Skeletal muscle tissue (tissue), 4 donors: ENCODE measurements around the gene KCNN3. TPM values are rescaled to one million over a fixed set of nuclear protein-coding genes. Genes with fewer than 3 reads are reported as not detected.
A peak's percentile ranks its signal among the peaks of the same experiment; 100 is the strongest.

ENCODE experiments used
- H3K27ac ChIP-seq: one replicate; pipeline ENCODE4 v1.7.0; 2013; ENCODE audit warnings: mild to moderate bottlenecking, low read depth, low read length, inconsistent platforms
- H3K27me3 ChIP-seq, 3 donors: one replicate each; pipeline ENCODE4 v1.7.0; 2013; ENCODE audit warnings: low read length in 3 of 3; ENCODE audit not compliant: control insufficient read depth in 3 of 3, insufficient read depth in 3 of 3
- H3K36me3 ChIP-seq, 3 donors: one replicate each; pipeline ENCODE4 v1.7.0; 2013; ENCODE audit warnings: low read length in 3 of 3; ENCODE audit not compliant: control insufficient read depth in 3 of 3, insufficient read depth in 3 of 3
- H3K4me1 ChIP-seq, 3 donors: one replicate each; pipeline ENCODE4 v1.7.0; 2013; ENCODE audit warnings: low read length in 3 of 3, mild to moderate bottlenecking in 3 of 3; ENCODE audit not compliant: control insufficient read depth in 3 of 3, insufficient read depth in 3 of 3
- H3K4me3 ChIP-seq, 3 donors: one replicate each; pipeline ENCODE4 v1.7.0; 2013; ENCODE audit warnings: low read length in 3 of 3
- H3K9ac ChIP-seq, 3 donors: one replicate each; pipeline ENCODE4 v1.7.0; 2013; ENCODE audit warnings: low read length in 3 of 3, mild to moderate bottlenecking in 3 of 3, moderate library complexity in 2 of 3, low read depth in 1 of 3
- H3K9me3 ChIP-seq, 3 donors: one replicate each; pipeline ENCODE4 v1.7.0; 2013; ENCODE audit warnings: low read length in 3 of 3; ENCODE audit not compliant: control insufficient read depth in 3 of 3
- total RNA-seq: library from RNA; depleted of rRNA; stranded (reverse); fragments of >200 nt; gene quantifications from one replicate; pipeline ENCODE4 v1.2.3, GENCODE V29; 2014
- donor health status: Osteomylitis.

KCNN3 gene
- total RNA-seq, 1 donor from 2014 or later: 3.7 TPM

GRCh38 chr1:154837034-154837671 is 32.9 kb downstream of the KCNN3 start:
- no peaks in the 10 kb centered on the region for H3K27me3 ChIP-seq
- no peak overlapping the region for H3K4me3 ChIP-seq
- no peaks in the 10 kb centered on the region for H3K9me3 ChIP-seq
- H3K36me3 ChIP-seq: no peaks in the 10 kb centered on the region
- H3K4me1 ChIP-seq: peaks cover 62 to 94% (median 62%) of the 10 kb centered on the region in 3 donors
- H3K9ac ChIP-seq: peak overlapping the region in 2 of 3 donors; percentile 25 to 28
- H3K27ac ChIP-seq: peak overlapping the region; percentile 87

- Histone ChIP-seq H3K9me3 (no peaks in the 10 kb centered on the region), H3K4me3 (no peak overlapping the region), H3K4me1 (peaks cover 57 to 92% (median 66%) of the 10 kb centered on the region in 3 donors), H3K27me3 (no peaks in the 10 kb centered on the region), H3K27ac (no peak overlapping the region), H3K9ac (no peak overlapping the region), H3K36me3 (no peaks in the 10 kb centered on the region)
Measured at GRCh38 chr1:154835531-154836324, 34.4 kb downstream of the KCNN3 start.

- Histone ChIP-seq H3K9me3 (no peaks in the 10 kb centered on the region), H3K4me1 (peaks cover 43 to 88% (median 47%) of the 10 kb centered on the region in 3 donors), H3K4me3 (no peak overlapping the region), H3K27ac (no peak overlapping the region), H3K27me3 (no peaks in the 10 kb centered on the region), H3K36me3 (no peaks in the 10 kb centered on the region), H3K9ac (no peak overlapping the region)
Measured at GRCh38 chr1:154833841-154834240, 36.2 kb downstream of the KCNN3 start.

- peaks cover 37 to 86% (median 41%) of the 10 kb centered on the region in 3 donors for H3K4me1 ChIP-seq
- no peaks in the 10 kb centered on the region for H3K36me3 ChIP-seq
- no peaks in the 10 kb centered on the region for H3K9me3 ChIP-seq
- no peaks in the 10 kb centered on the region for H3K27me3 ChIP-seq
- peak overlapping the region in 1 of 3 donors; percentile 5 for H3K9ac ChIP-seq
- H3K4me3 ChIP-seq: no peak overlapping the region
- no peak overlapping the region for H3K27ac ChIP-seq
Measured at GRCh38 chr1:154833209-154833608, 36.9 kb downstream of the KCNN3 start.

GRCh38 chr1:154832384-154832783 is 37.7 kb downstream of the KCNN3 start:
- no peak overlapping the region for H3K4me3 ChIP-seq
- H3K27me3 ChIP-seq: no peaks in the 10 kb centered on the region
- no peak overlapping the region for H3K27ac ChIP-seq
- H3K9me3 ChIP-seq: no peaks in the 10 kb centered on the region
- H3K4me1 ChIP-seq: peaks cover 29 to 78% (median 33%) of the 10 kb centered on the region in 3 donors
- H3K9ac ChIP-seq: no peak overlapping the region
- H3K36me3 ChIP-seq: no peaks in the 10 kb centered on the region

- Histone ChIP-seq H3K9ac (no peak overlapping the region), H3K27me3 (no peaks in the 10 kb centered on the region), H3K36me3 (no peaks in the 10 kb centered on the region), H3K4me3 (no peak overlapping the region), H3K4me1 (peaks cover 28 to 69% (median 30%) of the 10 kb centered on the region in 3 donors), H3K9me3 (no peaks in the 10 kb centered on the region), H3K27ac (no peak overlapping the region)
Measured at GRCh38 chr1:154831462-154831861, 38.6 kb downstream of the KCNN3 start.

- peaks cover 22 to 46% (median 22%) of the 10 kb centered on the region in 3 donors for H3K4me1 ChIP-seq
- H3K4me3 ChIP-seq: no peak overlapping the region
- H3K27me3 ChIP-seq: no peaks in the 10 kb centered on the region
- no peak overlapping the region for H3K27ac ChIP-seq
- H3K36me3 ChIP-seq: no peaks in the 10 kb centered on the region
- H3K9ac ChIP-seq: peak overlapping the region in 1 of 3 donors; percentile 3
- no peaks in the 10 kb centered on the region for H3K9me3 ChIP-seq
Measured at GRCh38 chr1:154829062-154829461, 41.0 kb downstream of the KCNN3 start.

GRCh38 chr1:154824179-154825000 is 45.7 kb downstream of the KCNN3 start:
- H3K9ac ChIP-seq: no peak overlapping the region
- no peaks in the 10 kb centered on the region for H3K9me3 ChIP-seq
- H3K27ac ChIP-seq: no peak overlapping the region
- no peaks in the 10 kb centered on the region for H3K27me3 ChIP-seq
- no peak overlapping the region for H3K4me3 ChIP-seq
- H3K4me1 ChIP-seq: peaks cover 10 to 23% (median 11%) of the 10 kb centered on the region in 3 donors
- peaks cover 0 to 5% (median 0%) of the 10 kb centered on the region in 3 donors for H3K36me3 ChIP-seq

- Histone ChIP-seq H3K36me3 (peaks cover 0 to 5% (median 0%) of the 10 kb centered on the region in 3 donors), H3K4me1 (peaks cover 10 to 13% (median 10%) of the 10 kb centered on the region in 3 donors), H3K4me3 (no peak overlapping the region), H3K9me3 (no peaks in the 10 kb centered on the region), H3K27me3 (no peaks in the 10 kb centered on the region), H3K9ac (no peak overlapping the region), H3K27ac (no peak overlapping the region)
Measured at GRCh38 chr1:154822717-154823116, 47.4 kb downstream of the KCNN3 start.
